Endothelial cell of umbilical vein (primary cell): ENCODE measurements around the gene CEACAM1.

ENCODE experiments used
- EZH2 ChIP-seq: IDR thresholded peaks from 2 replicates; pipeline ENCODE4 v1.6.1; 2012; ENCODE audit warnings: borderline replicate concordance, low read depth, mild to moderate bottlenecking, moderate library complexity, low read length, inconsistent platforms; ENCODE audit not compliant: severe bottlenecking
- FOS ChIP-seq: IDR thresholded peaks from 2 replicates; pipeline ENCODE4 v1.6.1; 2011; ENCODE audit warnings: mild to moderate bottlenecking, low read length, moderate library complexity, borderline replicate concordance; ENCODE audit not compliant: insufficient read depth
- JUN ChIP-seq: IDR thresholded peaks from 2 replicates; pipeline ENCODE4 v1.6.1; 2011; ENCODE audit warnings: borderline replicate concordance, low read depth; ENCODE audit not compliant: insufficient read length, insufficient read depth
- MYC ChIP-seq: IDR thresholded peaks from one replicate; pipeline ENCODE4 v1.6.1; 2011; ENCODE audit warnings: mild to moderate bottlenecking, low read depth, low read length
- POLR2A ChIP-seq: IDR thresholded peaks from 2 replicates; pipeline ENCODE4 v1.6.1; 2012; ENCODE audit warnings: low read depth, mild to moderate bottlenecking, control low read depth, low read length
- POLR2AphosphoS5 ChIP-seq: IDR thresholded peaks from 2 replicates; pipeline ENCODE4 v1.6.1; 2012; ENCODE audit warnings: low read depth, mild to moderate bottlenecking, control low read depth, low read length, moderate library complexity; ENCODE audit not compliant: insufficient read depth
- TF ChIP-seq, protein P1 (sequence below), 2 donors: IDR thresholded peaks; 1 replicate in 1 of 2; 2 replicates in 1 of 2; pipeline ENCODE4 v1.5.1; 2011; ENCODE audit warnings: low read length in 2 of 2, mild to moderate bottlenecking in 2 of 2, moderate library complexity in 2 of 2, control low read depth in 1 of 2, inconsistent platforms in 1 of 2, low read depth in 1 of 2; ENCODE audit not compliant: insufficient read depth in 1 of 2; ENCODE audit errors: extremely low read depth in 1 of 2
- TF ChIP-seq, protein P2 (sequence below): IDR thresholded peaks from 2 replicates; pipeline ENCODE4 v1.6.1; 2011; ENCODE audit not compliant: insufficient read depth, insufficient read length

DNA sequence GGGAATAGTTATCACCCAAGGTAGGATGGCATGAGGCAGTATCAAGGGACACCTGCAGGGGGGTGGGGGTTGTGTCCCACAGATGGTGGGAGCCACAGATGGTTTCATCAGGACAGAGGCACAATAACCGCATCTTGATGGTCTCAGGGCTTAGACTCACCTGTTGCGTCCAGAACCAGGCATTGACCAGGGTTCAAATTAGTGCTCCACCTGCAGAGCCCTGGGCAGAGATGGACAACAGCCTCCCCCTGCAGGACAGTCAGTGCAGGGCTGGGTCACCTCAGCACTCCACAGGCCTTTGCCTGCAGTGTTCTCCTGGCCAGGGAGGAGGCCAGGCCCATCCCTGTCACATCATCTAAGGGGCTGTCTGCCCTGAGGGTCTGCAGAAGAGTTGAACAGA is 14.5 kb upstream of the CEACAM1 start:
- TF ChIP-seq FOS (no peak), POLR2A (no peak), EZH2 (no peak), POLR2AphosphoS5 (no peak), MYC (no peak), JUN (no peak)
- TF ChIP-seq, protein P1, sequence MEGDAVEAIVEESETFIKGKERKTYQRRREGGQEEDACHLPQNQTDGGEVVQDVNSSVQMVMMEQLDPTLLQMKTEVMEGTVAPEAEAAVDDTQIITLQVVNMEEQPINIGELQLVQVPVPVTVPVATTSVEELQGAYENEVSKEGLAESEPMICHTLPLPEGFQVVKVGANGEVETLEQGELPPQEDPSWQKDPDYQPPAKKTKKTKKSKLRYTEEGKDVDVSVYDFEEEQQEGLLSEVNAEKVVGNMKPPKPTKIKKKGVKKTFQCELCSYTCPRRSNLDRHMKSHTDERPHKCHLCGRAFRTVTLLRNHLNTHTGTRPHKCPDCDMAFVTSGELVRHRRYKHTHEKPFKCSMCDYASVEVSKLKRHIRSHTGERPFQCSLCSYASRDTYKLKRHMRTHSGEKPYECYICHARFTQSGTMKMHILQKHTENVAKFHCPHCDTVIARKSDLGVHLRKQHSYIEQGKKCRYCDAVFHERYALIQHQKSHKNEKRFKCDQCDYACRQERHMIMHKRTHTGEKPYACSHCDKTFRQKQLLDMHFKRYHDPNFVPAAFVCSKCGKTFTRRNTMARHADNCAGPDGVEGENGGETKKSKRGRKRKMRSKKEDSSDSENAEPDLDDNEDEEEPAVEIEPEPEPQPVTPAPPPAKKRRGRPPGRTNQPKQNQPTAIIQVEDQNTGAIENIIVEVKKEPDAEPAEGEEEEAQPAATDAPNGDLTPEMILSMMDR (IDR thresholded peaks at IDR 0.05; ENCODE audit: extremely low read depth in 1 of 2, insufficient read depth in 1 of 2, low read depth in 1 of 2, low read length in 2 of 2) = no peak
- TF ChIP-seq, protein P2, sequence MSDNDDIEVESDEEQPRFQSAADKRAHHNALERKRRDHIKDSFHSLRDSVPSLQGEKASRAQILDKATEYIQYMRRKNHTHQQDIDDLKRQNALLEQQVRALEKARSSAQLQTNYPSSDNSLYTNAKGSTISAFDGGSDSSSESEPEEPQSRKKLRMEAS = no peak
